Neutrophil (primary cell): Measurements from ENCODE around the gene GUCA1A.

Source experiments
- H3K27ac ChIP-seq: fragments of 200-600 bp; sonication (generic); 2 replicates; pipeline ENCODE4 v1.5.1; 2016; ENCODE audit warnings: mild to moderate bottlenecking, moderate library complexity
- H3K27me3 ChIP-seq: fragments of 200-600 bp; sonication (generic); 2 replicates; pipeline ENCODE4 v1.6.0; 2016; ENCODE audit warnings: mild to moderate bottlenecking
- H3K36me3 ChIP-seq: fragments of 200-600 bp; sonication (generic); 2 replicates; pipeline ENCODE4 v1.5.1; 2017
- H3K4me1 ChIP-seq, 2 experiments: fragments of 200-600 bp in 1 of 2; sonication (generic) in 1 of 2; 1 replicate in 1 of 2; 2 replicates in 1 of 2; pipeline versions ENCODE4 v1.5.1 to v1.6.1; 2013 to 2016; ENCODE audit warnings: low read depth in 1 of 2, low read length in 1 of 2, mild to moderate bottlenecking in 1 of 2, moderate library complexity in 1 of 2; ENCODE audit not compliant: control insufficient read depth in 1 of 2, insufficient read depth in 1 of 2
- H3K4me3 ChIP-seq, 2 experiments: fragments of 200-600 bp in 1 of 2; sonication (generic) in 1 of 2; 1 replicate in 1 of 2; 2 replicates in 1 of 2; pipeline ENCODE4 v1.5.1; 2013 to 2016; ENCODE audit warnings: low read depth in 1 of 2, low read length in 1 of 2, mild to moderate bottlenecking in 1 of 2, moderate library complexity in 1 of 2
- H3K9me3 ChIP-seq: fragments of 200-600 bp; sonication (generic); 2 replicates; pipeline ENCODE4 v1.5.1; 2016
- CTCF ChIP-seq: fragments of 200-600 bp; sonication (generic); IDR thresholded peaks from 2 replicates; pipeline ENCODE4 v1.5.1; 2016; ENCODE audit warnings: antibody characterized with exemption

The GUCA1A gene

DNA sequence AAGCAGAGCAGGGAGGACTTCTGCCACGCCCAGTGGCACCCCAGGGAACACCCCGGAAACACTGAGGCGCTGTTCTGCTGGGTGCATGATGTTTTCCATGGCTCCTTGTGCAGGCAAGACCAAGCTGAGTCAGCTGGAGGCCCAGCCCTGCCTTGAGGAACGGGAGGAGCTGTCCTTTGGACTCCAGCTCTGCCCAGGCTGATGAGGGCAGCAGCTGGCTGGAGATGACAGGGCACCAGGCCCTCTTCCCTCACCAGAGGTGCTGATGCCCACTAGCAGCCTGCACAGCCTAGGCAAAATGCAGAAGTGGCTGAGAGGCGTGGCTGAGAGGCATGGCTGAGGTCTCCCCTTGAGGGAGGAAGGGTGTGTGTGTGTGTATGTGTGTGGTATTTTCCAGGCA lies 33.1 kb upstream of the GUCA1A start:
- no peaks in the 10 kb centered on the region for H3K9me3 ChIP-seq
- H3K27ac ChIP-seq: no peak overlapping the region
- H3K27me3 ChIP-seq: peaks cover 60% of the 10 kb centered on the region
- H3K36me3 ChIP-seq: no peaks in the 10 kb centered on the region
- peaks cover 11% of the 10 kb centered on the region in 2 experiments for H3K4me1 ChIP-seq
- no peak overlapping the region for H3K4me3 ChIP-seq
- no peak for TF ChIP-seq CTCF

- H3K9me3 ChIP-seq: no peaks in the 10 kb centered on the region
- no peak overlapping the region for H3K27ac ChIP-seq
- no peak overlapping the region for H3K4me3 ChIP-seq
- peaks cover 60% of the 10 kb centered on the region for H3K27me3 ChIP-seq
- no peak for TF ChIP-seq CTCF
- no peaks in the 10 kb centered on the region for H3K36me3 ChIP-seq
- H3K4me1 ChIP-seq: peaks cover 11% of the 10 kb centered on the region in 2 experiments
Observed at GRCh38 chr6:42140756-42141602, 32.2 kb upstream of the GUCA1A start.

DNA sequence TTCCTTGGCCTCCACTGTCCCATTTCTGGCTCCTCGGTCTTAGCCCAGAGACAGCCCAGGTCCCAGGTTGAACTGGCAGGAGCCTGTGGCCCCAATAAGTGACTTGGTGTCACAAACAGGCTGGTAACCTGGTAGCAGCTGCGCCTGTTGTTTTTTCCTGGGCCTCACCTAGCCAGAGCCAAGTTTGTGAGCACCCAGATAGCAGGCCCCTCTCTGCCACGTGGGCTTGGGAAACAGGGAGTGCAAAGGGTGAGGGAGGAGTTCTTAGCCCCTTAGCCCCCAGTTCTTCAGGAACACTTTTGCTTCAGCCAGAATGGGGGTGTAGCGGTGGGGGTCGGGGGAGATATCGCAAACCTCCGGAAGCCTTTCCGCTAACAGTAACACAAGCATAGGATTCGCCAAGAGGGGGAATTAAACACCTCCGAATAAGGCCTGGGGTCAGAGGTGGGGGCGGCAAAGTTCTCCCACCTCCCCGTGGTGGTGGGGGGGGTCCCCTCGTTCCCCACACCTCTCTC lies 31.5 kb upstream of the GUCA1A start:
- no peak for TF ChIP-seq CTCF
- Histone ChIP-seq H3K27me3 (peaks cover 59% of the 10 kb centered on the region), H3K4me3 (no peak overlapping the region), H3K4me1 (peaks cover 11% of the 10 kb centered on the region in 2 experiments), H3K9me3 (no peaks in the 10 kb centered on the region), H3K36me3 (no peaks in the 10 kb centered on the region), H3K27ac (no peak overlapping the region)

DNA sequence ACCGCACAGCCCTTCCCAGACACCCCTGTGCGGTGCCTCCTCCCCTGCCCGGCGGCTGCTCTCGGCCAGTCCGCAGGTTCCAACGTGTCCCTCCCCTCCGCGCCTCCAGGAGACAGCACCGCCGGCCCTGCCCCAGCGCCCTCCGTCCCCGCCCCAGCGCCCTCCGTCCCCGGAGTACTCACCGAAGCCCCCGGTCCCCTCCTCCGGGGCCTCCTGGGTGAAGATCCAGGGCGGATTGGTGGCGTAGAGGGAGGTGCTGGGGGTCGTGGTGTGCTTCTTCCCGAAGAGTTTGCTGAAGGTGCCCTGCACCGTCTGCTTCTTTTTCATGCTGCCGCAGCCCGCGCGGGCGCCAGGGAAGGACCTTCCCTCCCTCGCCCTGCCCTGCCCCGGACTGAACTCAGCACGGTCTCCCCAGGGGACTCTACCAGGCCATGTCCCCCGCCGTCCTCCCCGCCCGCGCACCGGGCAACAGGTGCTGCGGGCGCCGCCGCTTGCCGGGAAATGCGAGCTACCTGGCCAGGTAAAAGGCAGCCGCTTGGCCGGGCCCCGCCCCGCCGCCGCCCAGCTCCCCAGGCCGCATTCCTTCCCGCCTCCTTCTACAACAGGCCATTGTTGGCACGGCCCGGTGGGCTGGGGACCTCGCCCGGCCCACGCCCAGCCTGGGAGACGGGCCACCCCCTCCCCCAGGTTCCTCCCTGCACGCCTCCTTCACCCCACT lies 30.9 kb upstream of the GUCA1A start, which contains the start of gene C6orf132:
TSS of gene C6orf132 (minus strand) at position 503 of the 718 bp plus-strand sequence. CDS start at position 327, 176 bp downstream.
- H3K27ac ChIP-seq: no peak within 1 kb of the TSS
- peaks cover 62% of the 10 kb centered on the region for H3K27me3 ChIP-seq

More for the DNA sequence above, 30.9 kb upstream of the GUCA1A start, which contains the start of gene C6orf132:
- no peaks in the 10 kb centered on the region for H3K36me3 ChIP-seq
- peak within 1 kb of the TSS; percentile 15 to 48 for H3K4me3 ChIP-seq
- TF ChIP-seq CTCF: no peak
- no peaks in the 10 kb centered on the region for H3K9me3 ChIP-seq
- H3K4me1 ChIP-seq: peaks cover 11% of the 10 kb centered on the region in 2 experiments
